Skeletal muscle satellite cell (primary cell): ENCODE results near the gene PTPN23.

Experiments
- H3K27me3 ChIP-seq: 2 replicates; pipeline ENCODE4 v1.7.0; 2013; ENCODE audit warnings: low read length; ENCODE audit not compliant: control insufficient read depth, insufficient read depth
- H3K36me3 ChIP-seq: 2 replicates; pipeline ENCODE4 v1.7.0; 2013; ENCODE audit warnings: mild to moderate bottlenecking, control low read depth, low read length; ENCODE audit not compliant: insufficient read depth
- H3K4me1 ChIP-seq: 2 replicates; pipeline ENCODE4 v1.7.0; 2013; ENCODE audit warnings: low read length; ENCODE audit not compliant: control insufficient read depth, insufficient read depth
- H3K4me2 ChIP-seq: 2 replicates; pipeline ENCODE4 v1.7.0; 2013; ENCODE audit warnings: mild to moderate bottlenecking, low read length
- H3K4me3 ChIP-seq: 2 replicates; pipeline ENCODE4 v1.7.0; 2013; ENCODE audit warnings: low read length
- H3K9ac ChIP-seq: 2 replicates; pipeline ENCODE4 v1.7.0; 2013; ENCODE audit warnings: mild to moderate bottlenecking, low read depth, low read length, moderate library complexity
- H3K9me3 ChIP-seq: replicated peaks from 2 replicates; pipeline ENCODE4 v1.7.0; 2013; ENCODE audit warnings: mild to moderate bottlenecking, control low read depth, low read length

PTPN23 gene

DNA sequence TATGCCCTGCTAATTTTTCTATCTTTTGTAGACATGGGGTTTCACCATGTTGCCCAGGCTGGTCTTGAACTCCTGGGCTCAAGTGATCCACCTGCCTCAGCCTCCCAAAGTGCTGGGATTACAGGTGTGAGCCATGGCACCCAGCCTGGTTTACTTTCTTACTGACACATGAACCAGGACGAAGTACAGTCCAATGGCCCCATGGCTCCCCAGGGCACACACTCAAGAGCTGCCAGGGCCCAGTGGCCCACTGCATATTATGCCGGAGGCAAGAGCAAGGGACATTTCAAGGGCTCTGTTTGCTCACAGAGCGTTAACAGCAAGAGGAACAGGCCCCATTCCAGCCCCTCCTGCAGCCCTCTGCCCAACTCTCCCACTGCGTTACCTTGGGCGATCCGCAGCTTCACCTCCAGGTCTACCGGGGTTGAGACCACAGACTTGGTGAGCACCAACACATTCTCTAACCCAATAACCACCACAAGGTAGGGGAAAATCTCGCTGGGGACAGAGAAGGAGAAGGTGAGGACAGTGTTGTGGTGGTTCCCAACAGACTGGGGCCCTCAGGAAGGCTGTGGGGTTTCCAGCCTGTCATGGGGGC lies 42.8 kb downstream of the PTPN23 start:
- no peak overlapping the region for H3K4me2 ChIP-seq
- no peaks in the 10 kb centered on the region for H3K27me3 ChIP-seq
- no peak overlapping the region for H3K4me3 ChIP-seq
- H3K4me1 ChIP-seq = peaks cover 7% of the 10 kb centered on the region
- no peaks in the 10 kb centered on the region for H3K9me3 ChIP-seq
- peaks cover 40% of the 10 kb centered on the region for H3K36me3 ChIP-seq
- H3K9ac ChIP-seq = no peak overlapping the region

DNA sequence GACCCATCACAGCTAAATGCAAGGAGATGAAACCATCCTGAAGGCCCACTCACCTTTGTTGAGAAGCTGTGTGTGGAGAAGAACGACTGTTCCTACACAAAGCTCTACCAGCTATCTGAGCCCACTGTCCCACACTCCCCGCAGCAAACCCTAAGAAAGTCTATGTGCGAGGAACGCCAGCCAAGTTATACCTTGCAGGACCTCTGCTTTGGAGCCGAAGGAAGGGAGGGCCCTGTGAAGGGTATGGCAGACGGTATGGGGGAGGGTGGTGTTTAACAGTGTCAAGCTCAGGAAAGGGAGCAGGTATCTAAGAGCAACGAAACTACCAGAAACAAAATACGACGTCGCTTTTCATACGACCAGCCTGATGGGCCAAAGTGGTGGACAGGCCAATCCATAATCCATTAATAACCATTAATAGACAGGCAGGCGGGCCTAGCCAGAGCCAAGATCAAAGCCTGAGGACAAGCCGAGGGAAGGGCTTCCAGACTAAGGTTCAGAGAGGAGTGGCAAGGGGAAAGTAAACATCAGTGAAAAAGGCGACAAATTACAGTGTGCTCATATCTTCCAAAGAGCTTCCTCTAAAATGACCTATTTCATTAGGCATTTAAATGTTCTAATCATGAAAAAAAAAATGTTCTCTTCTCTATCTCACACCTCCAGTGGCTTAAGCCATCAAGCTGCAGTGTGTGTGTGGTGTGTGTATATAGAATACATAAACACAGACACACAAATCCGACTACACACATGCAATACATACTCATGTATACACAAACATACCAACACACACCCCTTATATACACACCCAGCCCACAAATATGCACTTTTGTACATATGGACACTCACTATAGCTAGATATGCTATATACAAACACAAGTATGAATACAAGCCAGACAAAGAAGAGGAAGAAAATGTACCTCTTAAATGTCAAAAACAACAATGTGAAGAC lies 43.9 kb downstream of the PTPN23 start:
- no peak overlapping the region for H3K9ac ChIP-seq
- H3K36me3 ChIP-seq = peaks cover 31% of the 10 kb centered on the region
- peaks cover 7% of the 10 kb centered on the region for H3K4me1 ChIP-seq
- no peak overlapping the region for H3K4me3 ChIP-seq
- H3K4me2 ChIP-seq = no peak overlapping the region
- H3K9me3 ChIP-seq = no peaks in the 10 kb centered on the region
- no peaks in the 10 kb centered on the region for H3K27me3 ChIP-seq

DNA sequence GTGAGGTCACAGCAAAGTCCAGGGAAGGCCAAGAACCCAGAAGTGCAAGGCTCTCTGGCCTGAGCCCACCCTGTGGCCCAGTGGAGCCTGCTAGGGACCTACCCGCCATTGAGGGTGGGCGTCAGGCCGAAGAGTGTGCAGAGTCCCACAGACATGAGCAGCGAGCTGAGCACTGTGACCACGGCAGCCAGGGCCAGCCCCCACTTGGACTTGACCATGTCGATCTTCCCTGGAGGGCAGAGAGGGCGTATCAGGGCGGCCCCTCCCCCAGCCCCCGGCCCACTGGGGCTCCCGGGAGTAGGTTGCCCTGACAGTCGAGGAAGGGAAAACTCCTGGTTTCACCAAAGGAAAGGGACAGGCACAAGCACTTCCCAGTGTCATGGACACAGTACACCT lies 44.6 kb downstream of the PTPN23 start:
- Histone ChIP-seq H3K4me3 (no peak overlapping the region), H3K4me2 (no peak overlapping the region), H3K27me3 (no peaks in the 10 kb centered on the region), H3K36me3 (peaks cover 31% of the 10 kb centered on the region), H3K9ac (no peak overlapping the region), H3K4me1 (peaks cover 7% of the 10 kb centered on the region), H3K9me3 (no peaks in the 10 kb centered on the region)

DNA sequence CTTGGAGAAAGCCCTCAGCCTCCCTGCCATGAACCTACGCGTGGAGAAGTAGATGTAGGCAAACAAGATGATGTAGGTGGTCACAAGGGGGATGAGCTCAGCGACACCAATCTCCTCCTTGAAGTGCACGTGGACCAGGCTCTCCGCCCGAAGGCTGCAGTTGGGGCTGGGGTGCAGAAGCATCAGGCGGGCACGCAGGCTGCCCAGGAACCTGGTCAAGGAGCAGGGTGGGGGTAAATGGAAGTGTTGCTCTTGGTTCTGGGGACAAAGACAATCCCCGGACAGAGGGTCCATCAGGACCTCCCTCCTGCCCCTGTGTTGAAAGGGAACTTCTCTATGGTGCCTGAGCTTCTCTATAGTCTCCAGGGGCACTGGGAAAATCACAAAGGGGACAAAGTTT lies 45.1 kb downstream of the PTPN23 start:
- H3K4me1 ChIP-seq = peaks cover 7% of the 10 kb centered on the region
- H3K9ac ChIP-seq = no peak overlapping the region
- no peak overlapping the region for H3K4me2 ChIP-seq
- H3K36me3 ChIP-seq = peaks cover 34% of the 10 kb centered on the region
- H3K27me3 ChIP-seq = no peaks in the 10 kb centered on the region
- H3K9me3 ChIP-seq = no peaks in the 10 kb centered on the region
- no peak overlapping the region for H3K4me3 ChIP-seq

DNA sequence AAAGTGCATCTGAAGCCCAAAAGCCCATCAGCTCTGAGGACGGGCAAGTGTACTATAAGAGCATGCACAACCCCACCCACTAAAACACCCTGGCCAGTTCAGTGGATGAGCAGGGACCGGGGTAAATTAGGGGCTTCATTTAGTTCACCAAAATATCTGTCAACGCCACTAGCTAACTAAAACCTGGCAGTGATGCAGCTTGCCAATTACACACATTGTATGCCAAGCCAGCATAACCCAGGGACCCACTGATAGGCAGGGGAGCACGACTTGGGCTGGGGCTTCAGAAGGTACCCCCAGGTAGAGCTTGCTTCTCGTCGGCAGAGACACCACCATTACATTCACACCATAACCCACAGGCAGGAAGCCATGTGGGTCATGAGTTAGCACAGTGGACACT lies 47.0 kb downstream of the PTPN23 start:
- H3K36me3 ChIP-seq = peaks cover 27% of the 10 kb centered on the region
- no peaks in the 10 kb centered on the region for H3K27me3 ChIP-seq
- no peak overlapping the region for H3K4me2 ChIP-seq
- no peak overlapping the region for H3K4me3 ChIP-seq
- H3K9ac ChIP-seq = no peak overlapping the region
- H3K9me3 ChIP-seq = no peaks in the 10 kb centered on the region
- H3K4me1 ChIP-seq = no peaks in the 10 kb centered on the region

DNA sequence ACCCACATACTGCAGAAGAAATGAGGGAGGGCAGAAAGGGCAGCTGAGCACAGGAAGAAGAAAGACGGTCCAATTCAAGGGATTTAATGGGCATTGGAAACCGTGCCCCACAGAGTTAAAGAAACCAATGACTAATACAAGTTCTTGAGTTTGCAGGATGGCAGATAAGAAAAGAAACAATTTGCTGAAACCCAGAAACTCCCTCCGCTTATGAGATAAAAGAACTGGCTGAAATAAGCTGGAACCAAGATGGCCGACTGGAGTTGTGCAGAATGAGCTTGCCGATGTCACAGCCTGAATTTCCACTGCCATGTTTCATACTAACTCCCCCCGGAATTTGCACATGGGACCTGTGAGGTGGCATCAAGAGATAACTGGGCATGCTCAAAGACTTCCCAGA lies 47.8 kb downstream of the PTPN23 start:
- Histone ChIP-seq H3K4me2 (no peak overlapping the region), H3K27me3 (no peaks in the 10 kb centered on the region), H3K4me3 (no peak overlapping the region), H3K4me1 (no peaks in the 10 kb centered on the region), H3K9me3 (no peaks in the 10 kb centered on the region), H3K36me3 (peaks cover 31% of the 10 kb centered on the region), H3K9ac (no peak overlapping the region)

DNA sequence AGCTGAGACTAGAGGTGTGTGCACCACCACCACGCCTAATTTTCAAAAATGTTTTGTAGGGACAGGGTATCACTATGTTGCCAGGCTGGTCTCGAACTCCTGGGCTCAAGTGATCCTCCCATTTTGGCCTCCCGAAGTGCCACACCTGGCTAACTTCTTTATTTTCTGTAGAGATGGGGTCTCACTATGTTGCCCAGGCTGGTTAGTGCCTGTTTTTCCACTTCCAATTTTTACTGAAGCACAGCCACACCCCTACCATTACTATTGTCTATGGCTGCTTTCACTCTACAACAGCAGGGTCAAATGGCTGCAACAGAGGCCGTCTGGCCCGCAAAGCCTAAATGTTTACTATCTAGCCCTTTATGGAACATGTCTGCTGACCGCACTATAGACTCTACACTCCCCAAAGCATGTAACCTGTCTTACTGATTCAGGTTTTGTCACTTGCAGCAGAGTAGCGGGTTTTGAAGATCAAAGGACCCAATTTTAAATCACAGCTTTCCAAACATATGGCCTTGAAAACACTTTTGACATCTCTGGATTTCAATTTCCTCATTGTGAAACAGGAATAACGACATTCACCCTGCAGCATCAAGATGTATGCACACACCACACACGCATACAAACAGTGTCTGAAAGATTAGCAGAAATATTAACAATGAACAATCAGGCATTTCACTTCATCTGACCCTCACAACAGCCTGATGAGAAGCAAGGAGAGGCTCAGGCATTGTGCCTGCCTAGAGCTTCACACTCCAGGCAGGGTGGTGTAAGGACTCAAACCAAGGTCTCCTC lies 48.9 kb downstream of the PTPN23 start:
- Histone ChIP-seq H3K4me2 (no peak overlapping the region), H3K4me1 (no peaks in the 10 kb centered on the region), H3K9ac (no peak overlapping the region), H3K4me3 (no peak overlapping the region), H3K27me3 (no peaks in the 10 kb centered on the region), H3K9me3 (no peaks in the 10 kb centered on the region), H3K36me3 (peaks cover 38% of the 10 kb centered on the region)

DNA sequence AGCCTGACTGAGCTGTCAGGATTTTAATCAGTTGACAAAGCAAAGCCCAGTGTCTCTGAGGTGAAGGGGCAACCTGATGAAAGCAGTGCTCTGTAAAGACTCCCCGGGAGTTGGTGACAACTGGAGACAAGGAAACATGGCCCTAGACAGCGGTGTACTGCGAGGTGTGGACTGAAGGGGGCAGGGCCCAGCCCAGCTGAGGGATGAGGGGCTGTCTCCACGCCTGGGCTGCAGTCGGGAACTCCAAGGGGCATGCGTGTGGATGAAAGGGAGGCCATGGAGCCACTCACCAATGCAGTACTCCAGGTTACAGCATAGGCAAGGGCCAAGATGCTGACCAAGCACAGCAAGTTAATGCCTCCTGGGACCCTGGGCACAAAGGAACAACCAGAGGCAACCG lies 49.8 kb downstream of the PTPN23 start:
- H3K36me3 ChIP-seq = peaks cover 31% of the 10 kb centered on the region
- H3K9ac ChIP-seq = no peak overlapping the region
- no peak overlapping the region for H3K4me2 ChIP-seq
- H3K27me3 ChIP-seq = no peaks in the 10 kb centered on the region
- no peaks in the 10 kb centered on the region for H3K4me1 ChIP-seq
- no peaks in the 10 kb centered on the region for H3K9me3 ChIP-seq
- H3K4me3 ChIP-seq = no peak overlapping the region

DNA sequence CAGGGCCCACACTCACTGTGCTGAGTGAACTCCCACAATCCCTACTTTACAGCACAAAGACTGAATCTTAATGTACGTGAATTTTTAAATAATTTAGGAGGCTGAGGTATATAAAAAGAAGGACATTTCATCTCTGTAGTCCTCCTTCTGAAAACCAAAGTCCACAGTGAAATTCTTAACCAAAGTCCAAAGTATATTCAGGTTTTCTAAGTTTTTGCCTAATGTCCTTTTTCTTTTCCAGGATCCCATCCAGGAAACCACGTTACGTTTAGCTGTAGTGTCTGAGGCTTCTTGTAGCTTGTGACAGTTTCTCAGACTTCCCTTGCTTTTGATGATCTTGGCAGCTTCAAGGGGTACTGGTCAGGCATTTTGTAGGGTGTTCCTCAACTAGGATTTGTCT lies 50.4 kb downstream of the PTPN23 start:
- Histone ChIP-seq H3K4me3 (no peak overlapping the region), H3K9ac (no peak overlapping the region), H3K9me3 (no peaks in the 10 kb centered on the region), H3K4me2 (no peak overlapping the region), H3K4me1 (no peaks in the 10 kb centered on the region), H3K27me3 (no peaks in the 10 kb centered on the region), H3K36me3 (peaks cover 28% of the 10 kb centered on the region)

DNA sequence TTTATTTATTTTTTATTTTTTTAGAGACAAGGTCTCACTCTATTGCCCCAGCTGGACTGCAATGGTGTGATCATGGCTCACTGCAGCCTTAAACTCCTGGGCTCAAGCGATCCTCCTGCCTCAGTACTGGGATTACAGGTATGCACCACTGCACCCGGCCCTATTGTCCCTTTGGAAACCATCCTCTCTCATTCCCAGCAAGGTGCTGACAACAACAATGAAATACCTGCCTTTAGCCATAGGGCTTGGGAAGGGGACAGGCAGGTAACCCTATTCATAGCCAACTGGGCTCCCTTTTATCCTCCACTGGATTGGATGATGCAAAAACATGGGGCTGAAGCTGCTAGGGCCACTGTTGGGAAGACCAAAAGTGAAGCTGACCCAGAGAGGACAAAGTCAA lies 51.9 kb downstream of the PTPN23 start:
- no peak overlapping the region for H3K4me3 ChIP-seq
- H3K4me2 ChIP-seq = no peak overlapping the region
- no peaks in the 10 kb centered on the region for H3K4me1 ChIP-seq
- H3K9me3 ChIP-seq = no peaks in the 10 kb centered on the region
- H3K27me3 ChIP-seq = no peaks in the 10 kb centered on the region
- no peak overlapping the region for H3K9ac ChIP-seq
- peaks cover 23% of the 10 kb centered on the region for H3K36me3 ChIP-seq

DNA sequence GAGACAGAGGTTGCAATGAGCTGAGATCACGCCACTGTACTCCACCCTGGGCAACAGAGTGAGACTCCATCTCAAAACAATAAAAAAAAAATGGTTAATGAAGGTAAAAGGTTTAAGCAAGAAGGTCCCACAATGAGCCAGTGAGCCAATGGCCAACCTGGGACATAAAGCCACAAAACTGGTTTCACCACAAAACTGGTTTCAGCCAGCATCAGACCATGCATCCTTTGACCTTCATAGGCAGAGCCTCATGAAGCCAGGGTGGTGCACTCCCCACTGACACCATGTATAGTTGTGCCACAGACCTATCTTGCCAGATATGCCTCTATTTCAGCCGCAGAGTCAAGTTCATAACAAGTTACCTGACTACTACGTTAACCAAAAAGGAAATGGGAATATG lies 53.0 kb downstream of the PTPN23 start:
- peaks cover 26% of the 10 kb centered on the region for H3K36me3 ChIP-seq
- H3K4me1 ChIP-seq = no peaks in the 10 kb centered on the region
- H3K9me3 ChIP-seq = no peaks in the 10 kb centered on the region
- no peak overlapping the region for H3K9ac ChIP-seq
- H3K4me2 ChIP-seq = no peak overlapping the region
- no peak overlapping the region for H3K4me3 ChIP-seq
- H3K27me3 ChIP-seq = no peaks in the 10 kb centered on the region
